Nephron (organoid): ENCODE results near the gene TRPC4AP.

ENCODE experiments used
- H3K27ac Mint-ChIP-seq, 3 experiments: 2 replicates each; pipeline ENCODE4 v1.8.0; 2020; ENCODE audit warnings: mixed read lengths in 3 of 3, mild to moderate bottlenecking in 2 of 3, moderate library complexity in 1 of 3
- H3K27me3 Mint-ChIP-seq: 2 replicates; pipeline ENCODE4 v1.8.0; 2021; ENCODE audit warnings: low read depth, mild to moderate bottlenecking, moderate library complexity, mixed read lengths
- H3K36me3 Mint-ChIP-seq: 2 replicates; pipeline ENCODE4 v1.8.0; 2020; ENCODE audit warnings: low read depth, mixed read lengths
- H3K4me1 Mint-ChIP-seq: 2 replicates; pipeline ENCODE4 v1.8.0; 2020; ENCODE audit warnings: mixed read lengths
- H3K4me3 Mint-ChIP-seq, 3 experiments: 2 replicates each; pipeline ENCODE4 v1.8.0; 2020; ENCODE audit warnings: mild to moderate bottlenecking in 3 of 3, mixed read lengths in 3 of 3, moderate library complexity in 2 of 3
- H3K9me3 Mint-ChIP-seq: 2 replicates; pipeline ENCODE4 v1.8.0; 2020; ENCODE audit warnings: mixed read lengths
- TF ChIP-seq, protein P1 (sequence below), 3 experiments: fragments of 200-600 bp; sonication (generic); IDR thresholded peaks; one replicate each; pipeline ENCODE4 v1.5.0; 2021; ENCODE audit warnings: antibody characterized with exemption in 3 of 3; ENCODE audit not compliant: unreplicated experiment in 3 of 3

The TRPC4AP gene

DNA sequence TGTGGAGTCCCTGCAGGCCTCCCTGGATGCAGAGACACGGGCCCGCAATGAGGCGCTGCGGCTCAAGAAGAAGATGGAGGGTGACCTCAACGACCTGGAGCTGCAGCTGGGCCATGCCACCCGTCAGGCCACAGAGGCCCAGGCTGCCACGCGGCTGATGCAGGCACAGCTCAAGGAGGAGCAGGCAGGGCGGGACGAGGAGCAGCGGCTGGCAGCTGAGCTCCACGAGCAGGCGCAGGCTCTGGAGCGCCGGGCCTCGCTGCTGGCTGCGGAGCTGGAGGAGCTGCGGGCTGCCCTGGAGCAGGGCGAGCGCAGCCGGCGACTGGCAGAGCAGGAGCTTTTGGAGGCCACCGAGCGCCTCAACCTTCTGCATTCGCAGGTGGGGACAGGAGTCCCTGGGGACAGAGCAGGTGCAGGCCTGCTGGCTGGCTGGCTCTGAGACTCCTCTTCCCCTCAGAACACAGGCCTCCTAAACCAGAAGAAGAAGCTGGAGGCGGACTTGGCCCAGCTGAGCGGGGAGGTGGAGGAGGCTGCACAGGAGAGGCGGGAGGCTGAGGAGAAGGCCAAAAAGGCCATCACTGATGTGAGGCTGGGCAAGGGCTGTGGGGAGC, 92.2 kb downstream of the TRPC4AP start:
- TF ChIP-seq, protein P1, sequence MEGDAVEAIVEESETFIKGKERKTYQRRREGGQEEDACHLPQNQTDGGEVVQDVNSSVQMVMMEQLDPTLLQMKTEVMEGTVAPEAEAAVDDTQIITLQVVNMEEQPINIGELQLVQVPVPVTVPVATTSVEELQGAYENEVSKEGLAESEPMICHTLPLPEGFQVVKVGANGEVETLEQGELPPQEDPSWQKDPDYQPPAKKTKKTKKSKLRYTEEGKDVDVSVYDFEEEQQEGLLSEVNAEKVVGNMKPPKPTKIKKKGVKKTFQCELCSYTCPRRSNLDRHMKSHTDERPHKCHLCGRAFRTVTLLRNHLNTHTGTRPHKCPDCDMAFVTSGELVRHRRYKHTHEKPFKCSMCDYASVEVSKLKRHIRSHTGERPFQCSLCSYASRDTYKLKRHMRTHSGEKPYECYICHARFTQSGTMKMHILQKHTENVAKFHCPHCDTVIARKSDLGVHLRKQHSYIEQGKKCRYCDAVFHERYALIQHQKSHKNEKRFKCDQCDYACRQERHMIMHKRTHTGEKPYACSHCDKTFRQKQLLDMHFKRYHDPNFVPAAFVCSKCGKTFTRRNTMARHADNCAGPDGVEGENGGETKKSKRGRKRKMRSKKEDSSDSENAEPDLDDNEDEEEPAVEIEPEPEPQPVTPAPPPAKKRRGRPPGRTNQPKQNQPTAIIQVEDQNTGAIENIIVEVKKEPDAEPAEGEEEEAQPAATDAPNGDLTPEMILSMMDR (IDR thresholded peaks at IDR 0.05; ENCODE audit: unreplicated experiment in 3 of 3): no peak

DNA sequence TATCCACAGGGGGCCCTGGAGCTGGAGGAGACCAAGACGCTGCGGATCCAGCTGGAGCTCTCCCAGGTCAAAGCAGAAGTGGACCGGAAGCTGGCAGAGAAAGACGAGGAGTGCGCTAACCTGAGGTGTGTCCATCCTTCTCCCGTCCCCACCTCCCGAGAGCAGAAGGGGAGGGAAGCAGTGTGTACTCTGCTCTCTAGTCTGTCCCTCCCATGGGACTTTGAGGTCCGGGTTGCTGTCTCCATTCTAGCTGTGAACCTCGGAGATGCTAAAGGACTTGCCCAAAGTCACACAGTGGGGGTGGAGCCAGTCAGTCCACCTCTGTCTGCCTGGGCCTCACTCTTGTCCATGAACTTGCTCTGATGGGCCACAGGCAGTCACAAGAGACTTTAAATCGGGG, 92.8 kb downstream of the TRPC4AP start:
- TF ChIP-seq, protein P1 (IDR thresholded peaks at IDR 0.05; ENCODE audit: unreplicated experiment in 3 of 3): no peak
- H3K4me1 Mint-ChIP-seq: no peaks in the 10 kb centered on the region
- H3K9me3 Mint-ChIP-seq: no peaks in the 10 kb centered on the region

More for the DNA sequence above, 92.2 kb downstream of the TRPC4AP start:
- H3K4me1 Mint-ChIP-seq: no peaks in the 10 kb centered on the region
- no peak overlapping the region for H3K27ac Mint-ChIP-seq
- H3K4me3 Mint-ChIP-seq: no peak overlapping the region
- H3K27me3 Mint-ChIP-seq: peaks cover 3% of the 10 kb centered on the region
- H3K36me3 Mint-ChIP-seq: peaks cover 45% of the 10 kb centered on the region
- no peaks in the 10 kb centered on the region for H3K9me3 Mint-ChIP-seq

DNA sequence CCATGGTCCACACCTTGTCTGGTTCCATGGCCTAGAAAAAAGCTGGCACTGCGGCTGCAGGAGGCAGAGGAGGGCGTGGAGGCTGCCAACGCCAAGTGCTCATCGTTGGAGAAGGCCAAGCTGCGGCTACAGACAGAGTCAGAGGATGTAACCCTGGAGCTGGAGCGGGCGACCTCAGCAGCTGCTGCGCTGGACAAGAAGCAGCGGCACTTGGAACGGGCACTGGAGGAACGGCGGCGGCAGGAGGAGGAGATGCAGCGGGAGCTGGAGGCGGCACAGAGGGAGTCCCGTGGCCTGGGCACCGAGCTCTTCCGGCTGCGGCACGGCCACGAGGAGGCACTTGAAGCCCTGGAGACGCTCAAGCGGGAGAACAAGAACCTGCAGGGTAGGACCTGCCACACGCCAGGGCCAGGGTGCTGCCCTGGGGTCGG, 93.6 kb downstream of the TRPC4AP start:
- Mint-ChIP-seq H3K27me3 (peaks cover 3% of the 10 kb centered on the region), H3K27ac (no peak overlapping the region), H3K4me1 (no peaks in the 10 kb centered on the region), H3K9me3 (no peaks in the 10 kb centered on the region), H3K36me3 (peaks cover 40% of the 10 kb centered on the region), H3K4me3 (no peak overlapping the region)
- TF ChIP-seq, protein P1 (IDR thresholded peaks at IDR 0.05; ENCODE audit: unreplicated experiment in 3 of 3): no peak

More for the DNA sequence above, 92.8 kb downstream of the TRPC4AP start:
- Mint-ChIP-seq H3K36me3 (peaks cover 47% of the 10 kb centered on the region), H3K27ac (no peak overlapping the region), H3K27me3 (peaks cover 3% of the 10 kb centered on the region), H3K4me3 (no peak overlapping the region)

DNA sequence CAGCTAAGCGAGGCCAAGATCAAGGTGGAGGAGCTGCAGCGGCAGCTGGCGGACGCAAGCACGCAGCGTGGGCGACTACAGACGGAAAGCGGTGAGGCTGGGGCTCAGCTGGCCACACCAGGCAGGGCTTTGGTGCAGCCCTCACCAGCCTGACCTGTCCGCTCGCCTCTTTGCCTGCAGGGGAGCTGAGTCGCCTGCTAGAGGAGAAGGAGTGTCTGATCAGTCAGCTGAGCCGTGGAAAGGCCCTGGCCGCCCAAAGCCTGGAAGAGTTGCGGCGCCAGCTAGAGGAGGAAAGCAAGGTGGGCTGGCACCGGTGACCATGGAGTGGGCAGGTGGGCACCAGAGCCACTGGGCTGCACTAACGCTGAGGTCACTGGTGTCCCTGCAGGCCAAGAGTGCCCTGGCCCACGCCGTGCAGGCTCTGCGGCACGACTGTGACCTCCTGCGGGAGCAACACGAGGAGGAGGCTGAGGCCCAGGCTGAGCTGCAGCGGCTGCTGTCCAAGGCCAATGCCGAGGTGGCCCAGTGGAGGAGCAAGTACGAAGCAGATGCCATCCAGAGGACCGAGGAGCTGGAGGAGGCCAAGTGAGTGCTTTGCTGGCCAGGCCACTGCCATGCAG, 94.2 kb downstream of the TRPC4AP start:
- Mint-ChIP-seq H3K4me1 (no peaks in the 10 kb centered on the region), H3K27me3 (peaks cover 3% of the 10 kb centered on the region), H3K27ac (no peak overlapping the region)

DNA sequence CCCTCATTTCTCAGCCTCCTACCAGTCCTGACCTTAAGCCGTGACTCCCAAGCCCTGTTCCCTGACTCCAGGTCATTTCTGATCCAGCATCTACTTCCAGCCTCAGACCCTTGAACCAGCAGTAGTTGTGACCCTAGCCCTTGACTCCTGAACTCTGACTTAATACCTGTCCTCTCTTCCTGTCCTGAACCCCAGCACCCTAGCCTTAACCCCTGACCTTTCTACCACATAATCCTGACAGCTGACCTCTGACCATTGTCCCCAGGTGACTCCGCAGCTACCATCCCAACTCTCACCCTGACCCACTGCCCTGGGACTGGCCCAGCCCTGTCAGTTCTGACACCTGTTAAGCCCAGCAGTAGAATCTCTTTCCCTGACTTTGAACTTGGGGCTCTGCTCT, 94.8 kb downstream of the TRPC4AP start:
- Mint-ChIP-seq H3K27ac (no peak overlapping the region), H3K4me1 (no peaks in the 10 kb centered on the region), H3K9me3 (no peaks in the 10 kb centered on the region), H3K4me3 (no peak overlapping the region), H3K36me3 (peaks cover 40% of the 10 kb centered on the region), H3K27me3 (peaks cover 3% of the 10 kb centered on the region)
- TF ChIP-seq, protein P1 (IDR thresholded peaks at IDR 0.05; ENCODE audit: unreplicated experiment in 3 of 3): no peak

More for the DNA sequence above, 94.2 kb downstream of the TRPC4AP start:
- H3K9me3 Mint-ChIP-seq: no peaks in the 10 kb centered on the region
- H3K36me3 Mint-ChIP-seq: peaks cover 37% of the 10 kb centered on the region
- TF ChIP-seq, protein P1 (IDR thresholded peaks at IDR 0.05; ENCODE audit: unreplicated experiment in 3 of 3): no peak
- H3K4me3 Mint-ChIP-seq: no peak overlapping the region

DNA sequence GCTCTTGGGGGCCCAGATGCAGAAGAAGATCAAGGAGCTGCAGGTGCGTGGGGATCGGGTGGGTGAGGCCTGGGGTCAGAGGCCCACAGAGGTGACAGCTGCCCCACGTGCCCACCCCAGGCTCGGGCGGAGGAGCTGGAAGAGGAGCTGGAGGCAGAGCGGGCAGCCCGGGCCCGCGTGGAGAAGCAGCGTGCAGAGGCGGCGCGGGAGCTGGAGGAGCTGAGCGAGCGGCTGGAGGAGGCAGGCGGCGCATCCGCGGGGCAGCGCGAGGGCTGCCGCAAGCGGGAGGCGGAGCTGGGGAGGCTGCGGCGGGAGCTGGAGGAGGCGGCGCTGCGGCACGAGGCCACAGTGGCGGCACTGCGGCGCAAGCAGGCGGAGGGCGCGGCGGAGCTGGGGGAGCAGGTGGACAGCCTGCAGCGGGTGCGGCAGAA, 95.5 kb downstream of the TRPC4AP start:
- H3K9me3 Mint-ChIP-seq: no peaks in the 10 kb centered on the region
- no peak overlapping the region for H3K4me3 Mint-ChIP-seq
- no peak overlapping the region for H3K27ac Mint-ChIP-seq
- H3K27me3 Mint-ChIP-seq: peaks cover 3% of the 10 kb centered on the region
- peaks cover 37% of the 10 kb centered on the region for H3K36me3 Mint-ChIP-seq
- TF ChIP-seq, protein P1 (IDR thresholded peaks at IDR 0.05; ENCODE audit: unreplicated experiment in 3 of 3): no peak
- H3K4me1 Mint-ChIP-seq: no peaks in the 10 kb centered on the region
